K562 treated with DMSO at 1 percent for 48 hours (cell line): ENCODE data around the gene RSPRY1. TPM values are rescaled to one million over a fixed set of nuclear protein-coding genes. Genes with fewer than 3 reads are reported as not detected.

Experiments used
- total RNA-seq: library from RNA; unstranded; fragments of 300-600 nt; gene quantifications from 2 replicates; pipeline ENCODE4 v1.2.3, GENCODE V29; 2022; ENCODE audit warnings: low replicate concordance; ENCODE audit errors: extremely low read depth

Gene RSPRY1
- total RNA-seq = not detected in 2 replicates

DNA sequence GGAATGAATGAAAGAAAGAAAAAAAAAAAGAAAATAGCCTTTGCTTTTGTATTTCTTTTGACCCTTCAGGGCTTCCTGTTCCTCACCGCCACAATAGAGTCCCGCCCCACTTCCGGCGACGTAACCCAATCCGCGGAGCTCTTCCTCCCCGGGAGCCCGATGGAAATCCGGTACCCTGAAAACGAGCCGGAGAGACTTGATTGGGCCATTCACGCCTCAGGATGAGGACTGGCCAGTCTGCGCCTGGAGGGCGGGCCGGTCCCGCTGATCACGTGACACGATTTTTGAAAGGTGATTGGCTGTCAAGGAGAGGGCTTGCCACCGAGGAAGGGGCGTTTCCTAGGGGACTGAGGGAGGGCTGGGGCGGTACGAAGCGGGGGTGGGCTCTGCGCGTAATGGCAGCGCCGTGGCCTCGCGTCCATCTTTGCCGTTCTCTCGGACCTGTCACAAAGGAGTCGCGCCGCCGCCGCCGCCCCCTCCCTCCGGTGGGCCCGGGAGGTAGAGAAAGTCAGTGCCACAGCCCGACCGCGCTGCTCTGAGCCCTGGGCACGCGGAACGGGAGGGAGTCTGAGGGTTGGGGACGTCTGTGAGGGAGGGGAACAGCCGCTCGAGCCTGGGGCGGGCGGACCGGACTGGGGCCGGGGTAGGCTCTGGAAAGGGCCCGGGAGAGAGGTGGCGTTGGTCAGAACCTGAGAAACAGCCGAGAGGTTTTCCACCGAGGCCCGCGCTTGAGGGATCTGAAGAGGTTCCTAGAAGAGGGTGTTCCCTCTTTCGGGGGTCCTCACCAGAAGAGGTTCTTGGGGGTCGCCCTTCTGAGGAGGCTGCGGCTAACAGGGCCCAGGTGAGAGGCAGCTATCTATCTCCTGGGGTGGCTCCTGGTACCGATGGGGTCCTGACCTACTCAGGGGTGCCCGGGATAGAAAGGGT, at the start of gene RSPRY1, which contains the start of gene PSME3IP1:
TSS of gene RSPRY1 (plus strand) at position 385 of the 927 bp plus-strand sequence. CDS start 18,330 bp downstream, outside the sequence.
TSS of gene PSME3IP1 (minus strand) at position 95 of the 927 bp plus-strand sequence. CDS start 12,185 bp downstream, outside the sequence.

DNA sequence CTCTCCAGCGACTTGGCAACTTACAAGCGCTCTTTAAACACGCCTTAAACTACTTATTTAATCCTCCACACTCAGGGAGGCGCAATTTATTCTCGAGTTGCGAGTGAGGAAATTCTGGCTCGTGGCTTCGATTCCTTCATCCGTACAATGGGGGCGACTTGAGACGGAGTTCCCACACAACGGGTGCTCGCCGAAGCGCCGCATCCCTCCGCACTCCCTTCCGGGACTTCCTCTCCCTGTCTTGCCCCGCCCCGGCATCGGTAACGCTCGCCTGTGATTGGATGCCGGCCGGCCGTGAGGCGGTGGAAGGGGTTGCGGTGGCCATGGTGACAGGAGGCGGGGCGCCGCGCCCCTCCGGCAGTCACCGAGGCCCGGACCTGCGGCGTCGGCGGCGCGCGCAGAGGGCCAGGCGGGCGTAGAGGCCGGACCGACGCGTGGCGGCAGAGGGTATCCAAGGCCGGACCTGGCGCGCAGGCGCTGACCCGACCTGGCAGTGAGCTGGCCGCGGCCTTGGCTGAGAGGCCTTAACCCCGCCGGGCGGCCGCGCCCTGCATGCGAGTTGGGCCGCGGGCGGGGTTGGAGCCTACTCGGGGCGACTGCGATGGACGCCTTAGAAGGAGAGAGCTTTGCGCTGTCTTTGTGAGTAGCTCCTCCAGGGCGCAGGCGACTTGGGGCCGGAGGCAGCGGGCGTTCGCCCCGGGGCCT, 58.8 kb downstream of the RSPRY1 start, which contains the start of gene ARL2BP:
TSS of gene ARL2BP (plus strand) at position 493 of the 705 bp plus-strand sequence. CDS start at position 602, 109 bp downstream.

DNA sequence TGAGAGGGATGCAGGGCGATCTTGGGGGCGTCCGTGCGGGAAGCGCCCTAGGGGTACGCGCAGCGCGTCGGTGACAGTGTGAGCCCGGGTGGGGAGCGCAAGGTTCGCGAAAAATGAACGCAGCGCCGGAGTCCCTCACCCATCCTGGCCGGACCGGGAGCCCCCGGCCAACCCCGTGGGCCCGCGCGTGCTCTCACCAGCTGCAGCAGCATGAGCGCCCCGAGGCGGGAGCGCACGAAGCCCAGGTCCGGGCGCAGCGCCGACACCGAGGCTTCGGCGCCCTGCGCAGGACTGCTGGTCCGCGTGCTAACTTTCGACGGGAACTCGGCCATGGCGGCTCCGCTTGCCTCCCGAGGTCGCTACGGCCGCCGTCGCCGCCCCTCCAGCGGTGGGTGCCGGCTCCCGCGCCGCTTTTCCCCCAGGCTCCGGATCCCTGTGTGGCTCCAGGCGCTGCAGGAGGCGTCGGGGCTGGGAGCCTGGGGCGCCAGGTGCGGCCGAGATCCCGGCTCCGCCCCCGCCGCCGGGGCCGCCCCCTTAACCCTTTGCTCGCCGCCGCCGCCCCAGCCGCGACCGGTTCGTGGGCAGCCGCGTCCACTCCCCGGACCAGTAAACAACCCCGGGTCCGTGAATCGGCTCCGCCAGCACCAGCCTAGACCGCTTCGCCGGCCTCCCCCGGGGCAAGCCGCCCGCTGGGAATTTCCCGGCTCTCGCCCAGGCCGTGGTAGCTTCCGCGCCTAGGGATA, 98.3 kb downstream of the RSPRY1 start, which contains the start of gene PLLP:
TSS of gene PLLP (minus strand) at position 464 of the 743 bp plus-strand sequence. CDS start at position 332, 132 bp downstream.

Other genes starting within 250 kb of the RSPRY1 start
- not detected in 2 replicates for gene CETP, start 224.4 kb upstream of the RSPRY1 start, total RNA-seq
- gene NLRC5, start 196.8 kb upstream of the RSPRY1 start, total RNA-seq = not detected in 2 replicates
- gene CPNE2, start 93.7 kb upstream of the RSPRY1 start, total RNA-seq = not detected in 2 replicates
- gene PSME3IP1, start 290 bp upstream of the RSPRY1 start, total RNA-seq = not detected in 2 replicates
- not detected in 2 replicates for gene ARL2BP, start 58.9 kb downstream of the RSPRY1 start, total RNA-seq
- not detected in 2 replicates for gene PLLP, start 98.3 kb downstream of the RSPRY1 start, total RNA-seq
- not detected in 2 replicates for gene CCL22, start 172.5 kb downstream of the RSPRY1 start, total RNA-seq
- not detected in 2 replicates for gene CX3CL1, start 186.2 kb downstream of the RSPRY1 start, total RNA-seq
- not detected in 2 replicates for gene CCL17, start 218.4 kb downstream of the RSPRY1 start, total RNA-seq